HT1080 (cell line): ENCODE results near the gene CHRNG. TPM values are rescaled to one million over a fixed set of nuclear protein-coding genes. Genes with fewer than 3 reads are reported as not detected.
"Not testable (repeated sequence)": the region's sequence is repeated elsewhere in the genome, so short reads cannot be mapped to it uniquely, and the experiment has no call there.

Source experiments
- DNase-seq: peaks from one replicate; pipeline ENCODE4 v3.0.0-alpha.2; 2015; ENCODE audit warnings: low read depth
- total RNA-seq: library from RNA; depleted of rRNA; stranded (reverse); fragments of >200 nt; shearing (Covaris generic); gene quantifications from 2 replicates; pipeline ENCODE4 v1.2.3, GENCODE V29; 2014

The CHRNG gene
- total RNA-seq, 1 experiment from 2014 or later, result not detected

DNA sequence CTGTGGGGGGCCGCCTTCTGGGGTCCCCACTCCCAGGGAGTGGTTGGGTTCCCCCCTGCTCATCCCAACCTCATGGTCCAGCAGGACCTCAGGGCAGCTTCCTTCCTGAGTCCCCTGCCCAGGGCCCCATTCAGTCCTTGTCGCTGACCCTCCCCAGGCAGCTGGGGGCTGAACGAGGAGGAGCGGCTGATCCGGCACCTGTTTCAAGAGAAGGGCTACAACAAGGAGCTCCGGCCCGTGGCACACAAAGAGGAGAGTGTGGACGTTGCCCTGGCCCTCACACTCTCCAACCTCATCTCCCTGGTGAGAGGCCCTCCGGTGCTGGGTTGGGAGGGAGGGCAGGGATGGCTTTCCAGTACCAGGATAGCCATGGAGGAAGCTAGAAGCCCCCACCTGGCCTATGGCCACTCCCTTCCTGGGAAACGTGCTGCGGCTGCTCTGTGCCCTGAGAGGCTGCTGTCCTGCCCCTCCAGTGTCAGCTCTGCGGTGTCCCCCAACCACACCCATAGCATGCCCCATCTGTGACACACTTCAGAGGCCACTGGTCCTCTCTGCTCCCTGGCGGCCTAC is 13.0 kb upstream of the CHRNG start:
- no peak for DNase-seq

DNA sequence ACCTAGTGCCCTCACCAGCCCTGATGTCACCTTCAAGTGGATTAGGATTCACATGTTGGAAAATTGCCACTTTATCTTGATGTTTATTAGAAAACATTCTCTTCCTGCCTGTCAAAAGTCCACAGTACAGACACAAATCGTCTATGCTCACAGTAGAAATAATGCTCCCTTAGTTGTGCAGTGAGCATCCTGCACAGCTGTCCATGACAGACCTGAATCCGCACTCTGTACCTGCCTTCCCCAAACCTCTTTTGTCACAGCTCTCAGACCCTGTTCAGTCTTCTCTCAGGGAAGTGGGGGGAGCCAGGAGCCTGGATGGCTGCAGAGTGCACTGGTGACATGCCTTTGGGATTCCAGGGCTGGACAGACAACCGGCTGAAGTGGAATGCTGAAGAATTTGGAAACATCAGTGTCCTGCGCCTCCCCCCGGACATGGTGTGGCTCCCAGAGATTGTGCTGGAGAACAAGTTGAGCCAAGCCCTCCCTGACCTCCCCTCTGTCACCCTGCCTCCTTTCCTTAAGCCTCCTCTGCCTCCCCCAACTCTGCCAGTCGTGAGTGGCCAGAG is 11.5 kb upstream of the CHRNG start:
- no peak for DNase-seq

DNA sequence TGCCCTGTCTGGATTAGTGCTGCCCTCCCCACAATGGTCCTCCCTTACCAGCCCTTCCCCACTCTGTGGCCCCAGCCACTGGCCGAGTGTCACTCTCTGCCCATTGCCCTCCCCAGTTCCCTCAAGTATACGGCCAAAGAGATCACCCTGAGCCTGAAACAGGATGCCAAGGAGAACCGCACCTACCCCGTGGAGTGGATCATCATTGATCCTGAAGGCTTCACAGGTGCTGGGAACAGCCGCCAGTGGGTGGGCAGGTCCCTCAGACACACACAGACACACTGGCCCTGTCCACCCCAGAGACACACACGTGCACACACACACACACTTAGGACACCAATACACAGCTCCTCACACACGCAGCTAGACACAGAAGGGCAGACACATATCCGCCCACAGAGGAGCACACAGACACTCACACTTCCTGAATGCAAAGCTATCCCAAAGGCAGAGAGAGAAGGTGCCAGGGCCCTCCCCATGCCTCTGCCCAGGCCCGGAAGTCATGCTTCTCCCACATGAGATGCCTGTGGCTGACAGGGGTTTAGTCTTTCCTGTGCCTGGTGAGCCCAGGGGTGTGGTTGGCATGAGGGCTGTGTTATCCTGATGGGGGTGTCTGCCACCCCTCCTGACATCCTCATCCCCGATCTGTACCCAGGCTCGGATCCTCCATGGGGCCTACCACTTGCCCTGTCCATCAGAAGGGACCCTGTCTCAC is 10.6 kb upstream of the CHRNG start:
- DNase-seq, result peak; percentile 58

DNA sequence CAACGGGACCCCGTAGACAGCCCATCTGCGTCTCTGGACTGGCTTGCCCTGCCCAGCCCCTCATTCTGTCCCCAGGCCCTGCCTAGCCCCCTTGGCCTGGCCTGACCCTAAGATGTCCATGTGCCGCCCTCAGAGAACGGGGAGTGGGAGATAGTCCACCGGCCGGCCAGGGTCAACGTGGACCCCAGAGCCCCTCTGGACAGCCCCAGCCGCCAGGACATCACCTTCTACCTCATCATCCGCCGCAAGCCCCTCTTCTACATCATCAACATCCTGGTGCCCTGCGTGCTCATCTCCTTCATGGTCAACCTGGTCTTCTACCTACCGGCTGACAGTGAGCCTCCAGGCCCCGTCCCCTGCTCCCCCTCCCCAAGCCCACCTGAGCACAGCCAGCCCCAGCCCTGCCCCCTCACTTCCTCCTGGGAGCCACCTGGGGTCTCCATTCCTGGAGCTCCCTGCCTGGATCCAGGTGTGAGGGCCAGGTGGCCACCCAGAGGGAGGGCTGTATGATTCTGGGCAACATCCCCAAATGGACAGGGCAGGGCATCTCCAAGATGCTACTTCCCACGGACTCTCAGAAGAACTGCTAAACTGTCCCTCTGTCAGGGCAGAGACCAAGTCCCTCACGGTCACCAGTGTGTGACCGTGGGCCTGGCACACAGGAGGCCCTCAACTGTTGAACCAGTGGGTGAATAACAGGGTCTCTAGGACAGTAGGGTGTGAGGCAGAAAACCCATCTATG is 9.5 kb upstream of the CHRNG start:
- DNase-seq, result no peak

DNA sequence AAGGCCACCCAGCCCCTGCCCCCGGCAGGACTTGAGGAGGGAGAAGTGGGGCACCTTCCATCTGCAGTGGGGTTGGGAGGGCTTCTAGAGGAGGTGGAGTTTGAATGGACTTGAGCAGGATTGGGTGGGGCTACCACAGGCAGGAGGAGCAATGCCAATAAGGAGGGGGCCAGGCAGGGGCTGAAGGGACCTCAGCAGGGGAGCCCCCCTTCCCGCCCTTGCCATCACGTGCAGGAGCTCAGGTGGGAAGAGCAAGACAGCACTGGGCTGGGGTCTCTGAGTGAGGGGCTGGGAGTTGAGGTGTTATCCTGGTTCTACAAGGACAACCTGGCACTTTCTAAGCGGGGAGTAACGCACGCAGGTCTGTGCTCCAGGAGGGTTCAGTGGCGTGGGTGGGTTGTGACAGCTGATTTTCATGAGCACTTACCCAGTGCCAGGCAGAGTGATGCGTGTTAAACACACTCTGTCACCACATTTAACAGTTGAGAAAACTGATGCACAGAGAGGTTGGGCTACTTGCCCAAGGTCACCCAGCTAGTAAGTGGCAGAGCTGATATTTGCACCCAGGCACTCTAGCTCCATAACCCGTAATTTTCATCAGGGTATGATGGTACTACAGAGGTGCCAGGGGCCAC is 8.7 kb upstream of the CHRNG start:
- no peak for DNase-seq

DNA sequence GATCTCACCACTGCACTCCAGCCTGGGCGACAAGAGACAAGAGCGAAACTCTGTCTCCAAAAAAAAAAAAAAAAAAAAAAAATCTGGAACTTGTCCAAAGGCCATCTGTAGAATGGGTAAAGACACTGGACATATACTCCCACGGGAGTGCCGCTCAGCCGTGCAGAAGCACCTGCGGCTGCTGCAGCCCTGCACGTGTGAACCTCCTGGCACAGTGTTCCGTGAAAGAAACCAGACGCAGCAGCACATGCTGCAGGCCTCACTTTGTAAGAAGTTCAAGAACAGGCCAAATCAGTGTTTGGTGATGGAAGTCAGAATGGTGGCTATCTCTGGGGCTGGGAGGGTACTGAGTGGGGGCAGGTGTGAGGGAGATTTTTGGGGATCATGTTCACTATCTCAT is 7.1 kb upstream of the CHRNG start:
- no peak for DNase-seq

DNA sequence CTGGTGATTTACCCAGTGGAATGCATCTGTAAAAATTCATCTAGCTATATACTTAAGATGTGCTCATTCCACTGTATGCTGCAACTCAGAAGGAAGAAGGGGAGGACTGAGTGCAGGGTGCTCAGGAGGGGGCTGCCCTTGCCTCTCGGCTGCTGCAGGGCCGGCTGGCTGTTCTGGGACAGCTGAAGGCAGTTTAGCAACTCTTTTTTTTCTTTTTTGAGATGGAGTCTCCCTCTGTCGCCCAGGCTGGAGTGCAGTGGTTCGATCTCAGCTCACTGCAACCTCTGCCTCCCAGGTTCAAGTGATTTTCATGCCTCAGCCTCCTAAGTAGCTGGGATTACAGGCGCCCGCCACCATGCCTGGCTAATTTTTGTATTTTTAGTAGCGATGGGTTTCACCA is 6.7 kb upstream of the CHRNG start:
- DNase-seq, result not testable (repeated sequence)

DNA sequence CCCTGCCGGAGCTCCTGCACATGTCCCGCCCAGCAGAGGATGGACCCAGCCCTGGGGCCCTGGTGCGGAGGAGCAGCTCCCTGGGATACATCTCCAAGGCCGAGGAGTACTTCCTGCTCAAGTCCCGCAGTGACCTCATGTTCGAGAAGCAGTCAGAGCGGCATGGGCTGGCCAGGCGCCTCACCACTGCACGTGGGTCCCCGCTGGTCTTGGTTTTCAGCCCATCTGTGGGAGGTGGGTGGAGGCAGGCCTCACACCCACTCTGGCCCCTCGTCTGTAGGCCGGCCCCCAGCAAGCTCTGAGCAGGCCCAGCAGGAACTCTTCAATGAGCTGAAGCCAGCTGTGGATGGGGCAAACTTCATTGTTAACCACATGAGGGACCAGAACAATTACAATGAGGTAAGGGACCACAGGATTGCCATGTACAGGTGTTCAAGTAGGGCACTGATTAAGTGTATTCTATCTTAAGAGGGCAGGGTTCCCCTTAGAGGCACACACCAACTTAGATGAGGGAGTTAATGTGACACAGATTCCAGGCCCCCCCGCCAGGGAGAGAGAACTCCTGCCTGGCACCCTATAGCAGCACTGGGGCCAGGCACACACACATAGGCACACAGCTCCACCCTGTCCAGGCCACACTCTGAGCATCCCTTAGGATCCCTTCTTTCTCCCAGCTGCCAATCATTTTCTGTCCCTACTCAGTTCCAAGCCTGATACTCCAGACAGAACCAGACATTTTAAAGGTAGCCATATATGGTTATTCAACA is 5.4 kb upstream of the CHRNG start:
- no peak for DNase-seq

DNA sequence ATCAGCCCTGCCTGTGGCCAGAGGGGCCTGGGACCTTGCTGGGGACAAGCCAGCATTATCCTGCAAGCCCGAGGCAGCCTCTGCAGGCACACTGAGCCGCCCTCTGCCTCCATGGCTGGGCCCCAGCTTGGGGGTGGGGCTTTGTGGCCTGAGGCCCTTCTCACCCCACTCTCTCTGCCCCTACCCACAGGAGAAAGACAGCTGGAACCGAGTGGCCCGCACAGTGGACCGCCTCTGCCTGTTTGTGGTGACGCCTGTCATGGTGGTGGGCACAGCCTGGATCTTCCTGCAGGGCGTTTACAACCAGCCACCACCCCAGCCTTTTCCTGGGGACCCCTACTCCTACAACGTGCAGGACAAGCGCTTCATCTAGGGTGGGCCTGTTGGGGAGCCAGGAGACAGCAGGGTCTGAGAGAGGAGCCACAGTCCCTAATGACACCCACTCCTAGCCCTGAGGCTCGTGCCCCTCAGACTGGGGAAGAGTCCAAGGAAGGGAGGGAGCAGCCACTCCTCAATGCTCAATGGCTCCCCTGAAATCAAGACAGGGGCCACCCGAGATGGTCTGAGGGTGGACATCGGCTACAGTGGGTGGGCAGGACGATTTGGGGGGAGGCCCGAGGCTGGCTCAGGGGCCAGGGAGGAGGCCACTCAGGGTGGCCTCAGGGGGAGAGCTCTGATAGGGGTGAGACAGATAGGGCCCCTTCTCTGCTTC is 4.4 kb upstream of the CHRNG start:
- no peak for DNase-seq

DNA sequence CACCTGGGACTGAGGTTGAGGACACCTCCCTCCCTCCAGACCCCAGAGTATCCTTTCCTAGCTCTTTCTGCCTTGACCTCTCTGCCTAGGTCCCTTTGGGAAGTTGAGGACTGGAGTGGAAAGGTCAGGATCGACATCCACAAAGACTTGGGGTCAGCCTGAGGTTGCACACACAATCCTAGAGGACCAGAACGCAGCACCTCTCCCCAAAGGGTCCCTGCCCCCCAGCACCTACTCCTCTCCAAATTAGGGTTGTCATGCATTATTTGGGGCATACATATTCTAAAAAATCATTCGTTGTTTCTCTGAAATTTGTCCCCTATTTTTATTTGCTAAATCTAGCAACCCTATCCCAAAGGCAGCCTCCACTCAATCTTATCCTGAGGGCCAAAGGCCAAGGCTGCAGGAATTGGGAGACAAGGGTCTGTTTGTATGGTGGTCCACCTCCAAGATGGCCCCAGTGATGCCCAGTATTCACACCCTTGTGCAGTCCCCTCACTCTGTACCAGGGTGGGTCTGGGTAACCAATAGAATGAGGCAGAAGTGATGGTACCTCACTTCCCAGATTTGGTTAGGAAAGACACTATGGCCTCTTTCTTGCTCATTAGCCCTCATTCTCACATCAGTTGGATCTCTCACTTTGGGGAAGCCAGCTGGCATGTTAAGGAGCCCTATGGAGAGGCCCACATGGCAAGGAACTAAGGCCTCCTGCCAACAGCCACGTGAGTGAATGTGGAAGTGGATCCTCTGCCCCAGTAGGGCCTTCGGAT is 3.5 kb upstream of the CHRNG start:
- no peak for DNase-seq

DNA sequence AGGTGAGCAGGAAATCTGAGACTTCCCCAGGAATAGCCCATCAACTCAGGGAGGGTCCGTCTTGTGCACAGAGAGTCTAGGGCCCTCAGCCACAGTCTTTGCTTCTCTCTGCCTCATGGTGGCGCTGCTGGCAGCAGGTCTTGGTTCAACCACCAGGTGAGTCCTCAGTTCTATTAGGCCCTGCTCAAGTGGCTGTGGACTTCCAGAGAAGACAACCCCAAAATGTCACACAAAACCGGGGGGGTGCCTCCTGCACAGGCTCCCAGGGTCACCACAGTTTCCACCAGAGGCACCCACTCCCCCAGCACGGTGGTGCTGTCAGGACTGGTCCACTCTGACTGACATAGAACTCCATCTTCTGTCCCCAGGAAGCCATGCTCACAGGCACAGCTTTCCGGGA is 2.4 kb upstream of the CHRNG start:
- DNase-seq, result no peak

DNA sequence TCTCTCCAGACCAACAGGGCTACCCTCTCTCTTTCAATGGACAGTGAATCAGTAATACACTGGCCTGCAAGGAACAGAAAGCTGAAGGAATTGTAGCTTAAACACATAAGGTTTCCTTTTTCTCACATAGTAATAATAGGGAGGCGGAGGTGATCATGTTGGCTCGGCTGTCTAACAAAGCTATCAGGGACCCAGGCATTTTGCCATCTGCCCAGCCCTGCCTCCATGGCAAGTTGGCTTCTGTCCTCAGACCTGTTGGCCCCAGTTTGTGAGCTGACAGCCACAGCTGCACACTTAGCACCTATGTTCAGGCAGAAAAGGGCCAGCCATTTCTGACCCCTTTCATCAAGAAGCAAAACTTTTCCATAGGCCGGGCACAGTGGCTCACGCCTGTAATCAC is 2.0 kb upstream of the CHRNG start:
- DNase-seq, result no peak

DNA sequence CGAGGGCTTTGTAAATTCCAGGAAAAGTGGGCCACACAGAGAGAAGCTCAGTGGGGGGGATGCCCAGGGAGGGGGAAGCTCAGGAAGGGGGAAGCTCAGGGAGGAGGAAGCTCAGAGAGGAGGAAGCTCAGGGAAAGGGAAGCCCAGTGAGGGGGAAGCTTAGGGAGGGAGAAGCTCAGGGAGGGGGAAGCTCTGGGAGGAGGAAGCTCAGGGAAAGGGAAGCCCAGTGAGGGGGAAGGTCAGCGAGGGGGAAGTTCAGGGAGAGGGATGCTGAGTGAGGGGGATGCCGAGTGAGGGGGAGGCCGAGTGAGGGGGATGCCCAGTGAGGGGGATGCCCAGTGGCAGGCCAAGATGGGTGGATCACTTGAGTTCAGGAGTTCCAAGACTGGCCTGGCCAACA is 821 bp upstream of the CHRNG start:
- no peak for DNase-seq

DNA sequence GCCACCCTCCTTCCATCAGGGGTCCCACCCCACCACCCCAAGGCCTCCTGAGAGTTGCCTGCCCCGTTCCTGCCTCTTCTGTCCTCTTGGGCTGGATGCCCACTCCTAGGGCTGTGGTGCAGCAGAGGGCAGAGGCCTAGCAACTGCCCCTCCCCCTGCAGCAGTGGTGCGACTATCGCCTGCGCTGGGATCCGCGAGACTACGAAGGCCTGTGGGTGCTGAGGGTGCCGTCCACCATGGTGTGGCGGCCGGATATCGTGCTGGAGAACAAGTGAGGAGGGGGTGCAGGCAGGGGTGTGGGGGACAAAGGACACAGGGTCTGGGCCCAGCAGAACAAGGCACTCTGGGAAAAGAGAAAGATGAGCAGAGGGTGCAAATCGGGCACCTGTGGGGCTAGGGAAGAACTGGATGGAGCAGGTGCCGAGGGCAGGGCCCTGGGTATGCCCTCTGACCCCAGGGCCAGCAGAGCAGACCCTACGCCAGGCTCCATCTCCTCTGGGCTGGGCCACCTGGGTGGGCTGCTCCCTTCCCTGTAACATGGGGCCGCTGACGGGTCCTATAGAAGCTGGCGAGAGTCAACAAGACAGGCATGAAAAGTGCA is 1.0 kb downstream of the CHRNG start:
- DNase-seq, result no peak

DNA sequence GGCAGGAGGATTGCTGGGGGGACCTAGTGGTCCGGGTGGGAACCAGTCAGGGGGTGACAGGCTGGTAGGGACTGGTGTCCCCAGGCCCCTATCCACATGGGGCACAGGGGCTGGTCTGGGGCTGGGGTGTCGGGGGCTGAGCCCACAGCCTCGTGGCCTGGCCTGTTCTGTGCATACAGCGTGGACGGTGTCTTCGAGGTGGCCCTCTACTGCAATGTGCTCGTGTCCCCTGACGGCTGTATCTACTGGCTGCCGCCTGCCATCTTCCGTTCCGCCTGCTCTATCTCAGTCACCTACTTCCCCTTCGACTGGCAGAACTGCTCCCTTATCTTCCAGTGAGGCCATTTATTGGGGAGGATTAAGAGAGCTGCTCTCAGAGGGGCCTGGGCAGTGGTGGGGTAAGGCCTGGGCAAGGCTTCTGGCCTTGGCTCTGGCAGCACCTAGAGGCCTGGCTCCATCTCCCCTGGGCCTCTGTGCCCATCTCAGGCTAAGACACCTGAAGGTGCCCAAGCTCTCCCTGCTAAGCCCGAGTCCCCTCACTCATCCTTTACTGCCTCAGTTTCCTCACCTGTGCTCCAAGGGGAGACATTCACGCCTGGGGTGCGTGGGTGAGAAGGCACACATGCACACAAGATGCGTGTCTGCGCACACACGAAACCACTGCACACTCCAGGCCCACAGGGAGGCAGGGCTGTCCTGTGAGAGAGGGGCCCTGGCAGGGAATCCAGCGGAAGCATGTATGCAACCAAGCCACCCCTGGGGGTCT is 1.9 kb downstream of the CHRNG start:
- DNase-seq, result no peak

DNA sequence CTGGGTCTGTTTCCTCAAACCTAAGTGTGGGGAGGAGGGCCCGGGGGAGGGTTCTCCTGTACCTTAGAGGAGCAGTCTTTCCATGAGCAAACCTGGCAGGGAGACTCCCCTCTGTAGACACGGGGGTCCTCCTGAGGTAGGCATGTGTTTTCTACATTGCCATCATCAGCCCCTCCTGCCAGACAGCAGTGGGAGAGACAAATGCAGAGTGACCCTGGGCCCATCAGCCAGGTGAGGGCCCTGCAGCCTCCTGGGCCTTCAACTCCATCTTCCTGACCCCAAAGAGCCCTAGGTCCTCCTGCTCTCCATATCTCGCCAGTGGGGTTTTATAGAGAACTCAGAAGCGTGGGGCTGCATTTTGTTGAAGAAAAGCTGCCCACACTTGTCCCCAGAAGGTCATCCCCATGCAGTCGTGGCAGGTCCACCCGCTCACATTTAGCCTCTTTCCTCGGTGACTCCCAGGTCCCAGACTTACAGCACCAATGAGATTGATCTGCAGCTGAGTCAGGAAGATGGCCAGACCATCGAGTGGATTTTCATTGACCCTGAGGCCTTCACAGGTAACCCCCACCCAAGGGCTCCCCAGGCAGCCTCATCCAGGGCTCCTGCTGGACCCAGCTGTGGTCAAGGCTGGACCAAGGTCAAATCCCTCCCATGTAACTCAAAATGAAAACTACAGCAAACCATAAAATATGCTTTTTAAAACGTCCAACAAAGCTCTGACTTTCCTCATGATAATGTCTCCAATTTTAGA is 2.6 kb downstream of the CHRNG start:
- DNase-seq, result no peak

DNA sequence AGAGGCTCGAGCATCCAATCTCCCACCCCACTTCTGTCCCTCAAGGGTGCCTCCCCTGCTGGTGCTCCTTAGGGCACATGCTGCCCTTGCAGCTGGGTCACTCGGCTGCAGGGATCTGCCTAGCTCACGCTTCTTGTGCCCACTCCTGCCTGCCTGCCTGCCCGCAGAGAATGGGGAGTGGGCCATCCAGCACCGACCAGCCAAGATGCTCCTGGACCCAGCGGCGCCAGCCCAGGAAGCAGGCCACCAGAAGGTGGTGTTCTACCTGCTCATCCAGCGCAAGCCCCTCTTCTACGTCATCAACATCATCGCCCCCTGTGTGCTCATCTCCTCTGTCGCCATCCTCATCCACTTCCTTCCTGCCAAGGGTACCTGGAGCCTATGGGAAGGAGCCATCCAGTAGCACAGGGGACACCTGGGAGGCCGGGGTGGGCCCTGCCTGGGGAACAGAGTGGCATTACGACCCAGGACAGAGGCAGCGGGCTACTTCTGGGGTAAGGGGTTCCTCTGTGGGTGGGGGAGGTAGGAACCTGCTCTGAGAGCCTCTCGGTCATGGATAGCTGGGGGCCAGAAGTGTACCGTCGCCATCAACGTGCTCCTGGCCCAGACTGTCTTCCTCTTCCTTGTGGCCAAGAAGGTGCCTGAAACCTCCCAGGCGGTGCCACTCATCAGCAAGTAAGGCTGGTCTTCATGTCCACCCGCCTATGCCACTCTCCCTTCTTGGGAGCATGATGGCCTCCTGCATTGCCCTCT is 3.4 kb downstream of the CHRNG start:
- DNase-seq, result no peak
